GM11168 (cell line): Measurements from ENCODE around the gene PTGER2.

ENCODE experiments used
- in situ Hi-C: fragments of 300-500 bp; cut with MboI; formaldehyde crosslinking; loops from one replicate; pipeline ENCODE4 v1.12.0; 2022; ENCODE audit warnings: low sequenced_read_pairs; ENCODE audit not compliant: unreplicated experiment

The PTGER2 gene

GRCh38 chr14:52303236-52303635, 10.9 kb upstream of the PTGER2 start:
- in situ Hi-C loops, result loop anchor here (5.0 kb wide), 1 partner anchor 169 kb away; no protein-coding TSS in a partner anchor

DNA sequence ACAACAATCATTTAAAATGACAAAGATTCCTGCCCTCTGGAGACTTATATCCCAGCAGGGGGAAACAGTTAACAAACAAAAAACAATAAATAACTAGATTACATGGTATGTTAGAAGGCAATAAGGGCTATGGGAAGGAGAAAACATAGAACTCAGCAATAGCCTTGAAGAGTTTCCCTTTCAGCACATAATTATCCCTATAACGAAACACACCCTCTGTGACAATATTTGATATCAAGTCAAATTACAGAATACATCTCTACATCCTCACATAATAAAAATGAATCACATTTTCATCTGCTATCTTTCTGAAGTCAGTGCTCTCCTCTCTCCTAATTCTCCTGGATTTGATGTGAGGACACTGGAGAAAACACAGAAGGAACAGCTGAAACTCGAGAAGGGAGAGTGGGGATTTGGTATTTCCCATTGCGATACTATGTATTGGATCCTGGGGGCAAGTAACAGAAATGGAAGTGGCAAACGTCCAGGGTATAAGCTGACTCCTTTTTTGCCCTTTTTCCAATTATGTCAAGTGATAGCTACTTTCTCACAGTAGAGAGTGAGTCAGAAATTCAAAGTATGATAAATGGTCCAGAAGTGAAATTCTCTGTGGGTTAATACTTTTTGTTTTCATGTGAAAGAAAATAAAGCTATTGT, 9.7 kb upstream of the PTGER2 start:
- in situ Hi-C loops, result loop anchor here (5.0 kb wide), 1 partner anchor 168 kb away; no protein-coding TSS in a partner anchor

DNA sequence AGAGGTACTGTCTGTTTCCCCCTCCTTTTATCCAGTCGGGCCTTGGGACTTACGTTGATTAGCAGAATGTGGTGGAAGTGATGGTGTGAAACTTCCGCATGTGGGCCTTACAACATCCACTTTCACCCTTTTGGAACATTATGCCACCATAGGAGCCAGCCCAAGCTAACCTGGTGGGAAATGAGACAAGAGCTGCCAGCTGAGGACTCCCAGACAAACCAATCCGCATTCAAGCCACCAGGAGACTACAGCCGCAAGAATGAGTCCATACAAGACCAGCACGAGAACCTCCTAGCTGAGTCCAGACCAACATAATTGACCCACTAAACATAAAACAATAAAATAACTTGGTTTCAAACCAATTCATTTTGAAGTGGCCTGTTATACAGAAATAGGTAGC, 9.1 kb upstream of the PTGER2 start:
- in situ Hi-C loops, result no loop called here

GRCh38 chr14:52307376-52307775, 6.7 kb upstream of the PTGER2 start:
- in situ Hi-C loops, result no loop called here

GRCh38 chr14:52307905-52308304, 6.2 kb upstream of the PTGER2 start:
- in situ Hi-C loops, result no loop called here

GRCh38 chr14:52310541-52310940, 3.6 kb upstream of the PTGER2 start:
- in situ Hi-C loops, result no loop called here

DNA sequence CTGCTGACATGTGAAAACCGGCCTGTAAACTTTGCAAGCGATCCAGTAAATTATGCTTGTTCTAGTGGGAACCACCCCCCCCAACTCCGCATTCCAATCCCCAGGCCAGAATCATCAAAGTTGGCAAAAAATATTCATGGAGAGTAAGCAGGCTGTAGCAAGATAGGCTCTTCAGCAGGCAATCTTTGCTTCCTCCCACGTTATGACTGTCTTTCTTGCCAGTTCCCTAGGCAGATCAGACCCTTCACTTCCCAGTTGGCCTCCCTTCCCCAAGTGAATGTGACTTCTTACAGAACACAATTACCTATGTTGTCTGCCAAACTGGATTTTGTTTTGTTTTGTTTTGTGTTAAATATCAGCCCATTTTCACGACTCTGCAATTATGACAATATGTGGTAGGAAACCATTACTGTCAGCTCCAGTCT, 1.2 kb upstream of the PTGER2 start:
- in situ Hi-C loops, result no loop called here

DNA sequence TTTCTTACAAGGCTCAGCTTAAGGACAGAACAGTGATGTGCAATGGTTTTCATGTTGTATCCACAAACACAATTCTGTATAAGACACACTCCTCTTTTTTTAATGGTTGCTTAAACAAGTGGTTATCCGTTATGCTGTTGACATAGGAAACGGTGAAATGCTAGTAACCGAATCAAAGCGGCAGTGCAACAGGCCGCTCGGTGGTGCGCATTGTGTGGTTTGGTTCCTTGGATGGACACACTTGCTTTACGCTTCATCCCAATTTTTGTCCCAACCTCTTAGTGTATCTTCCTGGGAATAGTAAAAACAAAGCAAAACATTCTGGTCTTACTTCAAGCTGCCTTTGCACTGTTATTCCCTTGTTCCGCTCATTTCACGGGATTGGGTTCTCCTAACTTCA, 650 bp upstream of the PTGER2 start:
- in situ Hi-C loops, result no loop called here

DNA sequence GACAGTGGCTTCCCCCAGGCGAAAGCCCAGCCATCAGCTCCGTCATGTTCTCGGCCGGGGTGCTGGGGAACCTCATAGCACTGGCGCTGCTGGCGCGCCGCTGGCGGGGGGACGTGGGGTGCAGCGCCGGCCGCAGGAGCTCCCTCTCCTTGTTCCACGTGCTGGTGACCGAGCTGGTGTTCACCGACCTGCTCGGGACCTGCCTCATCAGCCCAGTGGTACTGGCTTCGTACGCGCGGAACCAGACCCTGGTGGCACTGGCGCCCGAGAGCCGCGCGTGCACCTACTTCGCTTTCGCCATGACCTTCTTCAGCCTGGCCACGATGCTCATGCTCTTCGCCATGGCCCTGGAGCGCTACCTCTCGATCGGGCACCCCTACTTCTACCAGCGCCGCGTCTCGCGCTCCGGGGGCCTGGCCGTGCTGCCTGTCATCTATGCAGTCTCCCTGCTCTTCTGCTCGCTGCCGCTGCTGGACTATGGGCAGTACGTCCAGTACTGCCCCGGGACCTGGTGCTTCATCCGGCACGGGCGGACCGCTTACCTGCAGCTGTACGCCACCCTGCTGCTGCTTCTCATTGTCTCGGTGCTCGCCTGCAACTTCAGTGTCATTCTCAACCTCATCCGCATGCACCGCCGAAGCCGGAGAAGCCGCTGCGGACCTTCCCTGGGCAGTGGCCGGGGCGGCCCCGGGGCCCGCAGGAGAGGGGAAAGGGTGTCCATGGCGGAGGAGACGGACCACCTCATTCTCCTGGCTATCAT, 663 bp downstream of the PTGER2 start:
- in situ Hi-C loops, result no loop called here

DNA sequence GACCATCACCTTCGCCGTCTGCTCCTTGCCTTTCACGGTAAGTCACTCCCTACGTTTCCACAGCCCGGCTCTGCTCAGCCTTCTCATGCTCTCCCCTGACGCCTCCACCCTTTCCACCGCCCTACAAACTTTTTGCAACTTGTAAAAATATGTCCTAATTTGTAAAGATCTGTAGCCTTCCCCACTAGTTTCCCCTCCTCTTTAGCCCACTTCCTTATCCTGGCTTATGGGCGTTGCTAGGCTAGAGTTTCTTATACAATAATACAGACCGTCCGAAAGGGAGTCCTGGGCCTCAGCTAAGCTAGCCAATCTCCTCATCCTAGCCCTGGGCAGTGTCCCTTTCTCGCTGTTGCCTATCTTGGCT, 1.2 kb downstream of the PTGER2 start:
- in situ Hi-C loops, result no loop called here

DNA sequence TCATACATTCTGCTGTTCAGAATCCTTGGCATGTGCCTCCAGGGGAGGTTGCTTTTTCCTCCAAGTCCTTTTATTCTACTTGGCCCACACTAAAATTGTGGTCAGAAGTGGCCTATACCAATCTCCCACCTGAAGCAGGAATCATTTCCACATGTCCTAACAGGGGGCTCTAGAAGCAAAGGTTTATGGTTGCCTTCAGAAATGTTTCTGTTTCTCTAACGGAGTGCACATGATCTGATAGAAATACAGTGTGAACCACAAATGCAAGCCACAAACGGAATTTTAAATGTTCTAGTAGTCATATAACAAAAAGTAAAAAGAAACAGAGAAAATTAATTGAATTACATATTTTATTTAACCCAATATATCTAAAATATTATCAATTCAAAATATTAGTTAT, 4.0 kb downstream of the PTGER2 start:
- in situ Hi-C loops, result no loop called here

GRCh38 chr14:52318826-52319645, 4.9 kb downstream of the PTGER2 start:
- in situ Hi-C loops, result no loop called here

DNA sequence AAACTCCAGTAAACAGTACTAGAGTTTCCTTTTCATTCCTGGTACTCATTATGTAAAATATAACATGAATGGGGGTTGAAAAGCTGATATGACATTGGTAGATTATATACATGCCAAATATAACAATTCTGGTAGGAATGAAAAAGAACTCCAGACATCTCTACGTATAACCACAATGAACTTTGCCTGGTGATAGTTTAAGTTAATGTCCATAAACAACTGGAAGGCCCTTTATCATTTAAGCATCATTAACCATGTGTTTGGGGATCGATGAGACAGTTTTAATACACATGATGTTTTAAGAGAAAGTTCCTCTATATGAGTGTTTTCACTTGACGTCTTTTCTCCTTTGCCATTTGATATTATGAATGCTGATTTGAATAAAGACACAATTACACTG, 5.8 kb downstream of the PTGER2 start:
- in situ Hi-C loops, result no loop called here

DNA sequence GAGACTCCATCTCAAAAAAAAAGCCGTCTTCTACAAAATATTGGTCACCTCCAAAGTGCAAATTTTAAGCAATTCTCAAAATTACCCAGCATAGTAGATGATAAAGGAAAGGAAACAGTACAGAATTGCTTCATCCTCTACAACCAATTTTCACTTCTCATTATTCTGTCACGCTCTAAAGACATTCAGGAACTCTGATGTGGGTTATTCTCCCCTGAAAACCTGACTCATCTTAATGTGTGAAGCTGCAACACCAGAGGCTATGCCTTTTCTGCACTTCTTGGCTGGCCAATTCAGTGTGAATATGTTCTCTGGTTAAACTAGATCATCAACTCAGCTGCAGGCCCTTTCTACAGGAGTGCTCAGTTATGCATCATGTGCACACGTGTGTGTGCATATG, 11.0 kb downstream of the PTGER2 start:
- in situ Hi-C loops, result no loop called here

GRCh38 chr14:52325630-52326029, 11.5 kb downstream of the PTGER2 start:
- in situ Hi-C loops, result no loop called here

- in situ Hi-C loops, result no loop called here
These were observed 13.5 kb downstream of the PTGER2 start for GRCh38 chr14:52327374-52328226.

GRCh38 chr14:52328276-52328675, 14.2 kb downstream of the PTGER2 start:
- in situ Hi-C loops, result no loop called here

DNA sequence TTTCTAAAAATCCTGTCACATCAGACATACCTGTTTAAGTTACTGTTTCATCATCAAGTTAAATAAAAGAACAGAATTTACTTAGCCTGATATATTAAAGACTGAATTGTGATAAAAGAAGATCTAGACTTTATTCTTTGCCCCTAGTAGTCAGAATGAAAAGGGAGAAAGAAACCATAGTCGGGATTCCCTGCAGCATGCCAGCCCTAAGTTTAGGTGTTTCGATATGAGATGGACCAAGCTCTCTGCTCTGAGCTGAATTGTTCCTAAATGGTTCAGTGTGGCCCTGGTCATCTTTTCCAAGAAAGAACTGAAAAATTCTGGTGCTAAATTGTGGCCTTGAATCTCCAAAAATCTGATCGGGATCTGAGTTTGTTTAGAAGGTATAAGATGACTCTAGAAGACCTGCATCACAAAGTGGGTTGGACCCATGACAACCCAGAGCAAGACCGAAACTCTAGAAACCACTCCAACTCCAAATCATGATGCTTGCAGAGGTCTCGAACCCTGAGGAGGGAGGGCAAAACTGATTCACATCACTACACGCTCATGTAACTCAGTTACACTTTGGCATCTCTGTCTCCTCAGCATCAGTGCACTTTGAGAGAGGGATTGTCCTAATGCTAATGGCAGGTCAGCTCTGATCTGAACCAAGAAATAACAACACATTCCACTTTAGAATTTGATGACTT, 15.7 kb downstream of the PTGER2 start:
- in situ Hi-C loops, result no loop called here

DNA sequence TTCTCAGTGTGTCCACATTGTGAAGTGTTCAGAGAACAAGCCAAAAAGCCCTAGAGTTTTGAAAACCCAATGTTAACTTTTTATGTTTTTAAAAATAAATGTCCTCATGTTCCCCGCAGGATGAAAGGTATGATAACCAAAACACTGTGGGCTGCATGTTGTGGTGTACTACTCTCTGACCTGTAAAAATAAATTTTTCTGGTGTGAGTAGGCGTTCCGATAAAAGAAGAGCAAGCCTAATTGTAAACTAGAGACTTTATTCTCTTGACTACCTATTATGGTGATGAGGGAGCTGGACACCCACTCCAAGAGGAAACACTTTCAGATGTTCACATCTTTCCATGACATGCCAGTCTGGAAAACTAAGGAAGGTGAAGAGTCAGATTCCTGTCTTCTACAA, 18.2 kb downstream of the PTGER2 start:
- in situ Hi-C loops, result no loop called here

DNA sequence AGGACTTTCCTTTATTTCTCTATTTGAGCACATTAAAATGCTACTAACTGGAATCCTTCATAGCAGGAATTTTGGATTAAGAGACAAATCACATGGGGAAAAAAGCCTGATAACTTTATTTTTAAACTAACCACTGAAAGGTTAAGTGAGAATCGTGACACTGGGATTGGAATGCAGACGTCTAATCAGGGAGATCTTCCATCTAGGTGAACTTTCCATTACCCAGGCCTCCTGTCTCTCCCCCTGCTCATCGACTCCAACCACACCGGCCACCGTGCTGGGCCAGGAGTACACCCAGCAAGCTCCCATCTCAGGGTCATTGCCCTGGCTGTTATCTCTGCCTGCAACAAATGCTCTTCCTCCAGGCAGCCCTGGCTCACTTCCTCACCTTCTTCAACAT, 19.0 kb downstream of the PTGER2 start:
- in situ Hi-C loops, result no loop called here
